ENCODE results near the gene KCNN1. TPM values are rescaled to one million over a fixed set of nuclear protein-coding genes. Genes with fewer than 3 reads are reported as not detected.
A peak's percentile ranks its signal among the peaks of the same experiment; 100 is the strongest.

KCNN1 gene
- total RNA-seq, 4 donors from 2014 or later: 1.9 TPM; not detected in 3

DNA sequence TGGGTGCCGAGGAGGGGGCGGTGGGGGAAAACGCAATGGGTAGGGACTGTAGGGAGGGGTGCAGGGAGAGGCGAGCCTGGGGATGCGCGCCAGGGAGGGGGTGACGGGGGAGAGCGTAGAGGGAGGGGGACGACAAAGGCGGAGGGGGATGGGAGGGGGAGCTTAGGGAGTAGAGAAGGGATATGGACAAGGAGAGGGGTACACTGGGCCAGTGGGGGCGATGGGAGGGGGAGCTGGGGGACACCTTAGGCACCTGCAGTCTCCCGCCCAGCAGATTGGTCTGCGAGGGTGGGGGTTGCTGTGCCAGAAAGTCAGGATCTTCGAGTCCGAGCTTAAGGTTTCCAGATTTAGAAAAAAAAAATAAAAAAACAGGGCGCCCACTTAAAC lies 18.4 kb upstream of the KCNN1 start:
- peak; percentile 30 to 62 for DNase-seq
- H3K27ac ChIP-seq: no peak overlapping the region
- peaks cover 22 to 28% of the 10 kb centered on the region in 2 donors for H3K27me3 ChIP-seq
- peak overlapping the region; percentile 50 to 83 for H3K4me3 ChIP-seq
- no peaks in the 10 kb centered on the region for H3K9me3 ChIP-seq
- intact Hi-C loops (cut with DNase I; ENCODE audit: low total_unique reads): loop anchor here (5.0 kb wide), 1 partner anchor 49 kb away; no protein-coding TSS in a partner anchor
- H3K36me3 ChIP-seq: no peaks in the 10 kb centered on the region
- TF ChIP-seq, protein P1, sequence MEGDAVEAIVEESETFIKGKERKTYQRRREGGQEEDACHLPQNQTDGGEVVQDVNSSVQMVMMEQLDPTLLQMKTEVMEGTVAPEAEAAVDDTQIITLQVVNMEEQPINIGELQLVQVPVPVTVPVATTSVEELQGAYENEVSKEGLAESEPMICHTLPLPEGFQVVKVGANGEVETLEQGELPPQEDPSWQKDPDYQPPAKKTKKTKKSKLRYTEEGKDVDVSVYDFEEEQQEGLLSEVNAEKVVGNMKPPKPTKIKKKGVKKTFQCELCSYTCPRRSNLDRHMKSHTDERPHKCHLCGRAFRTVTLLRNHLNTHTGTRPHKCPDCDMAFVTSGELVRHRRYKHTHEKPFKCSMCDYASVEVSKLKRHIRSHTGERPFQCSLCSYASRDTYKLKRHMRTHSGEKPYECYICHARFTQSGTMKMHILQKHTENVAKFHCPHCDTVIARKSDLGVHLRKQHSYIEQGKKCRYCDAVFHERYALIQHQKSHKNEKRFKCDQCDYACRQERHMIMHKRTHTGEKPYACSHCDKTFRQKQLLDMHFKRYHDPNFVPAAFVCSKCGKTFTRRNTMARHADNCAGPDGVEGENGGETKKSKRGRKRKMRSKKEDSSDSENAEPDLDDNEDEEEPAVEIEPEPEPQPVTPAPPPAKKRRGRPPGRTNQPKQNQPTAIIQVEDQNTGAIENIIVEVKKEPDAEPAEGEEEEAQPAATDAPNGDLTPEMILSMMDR (IDR thresholded peaks at IDR 0.05): no peak
- no peak for TF ChIP-seq POLR2A (IDR thresholded peaks at IDR 0.05)
- peaks cover 0 to 36% of the 10 kb centered on the region in 2 donors for H3K4me1 ChIP-seq

GRCh38 chr19:17948931-17949930 lies 17.7 kb upstream of the KCNN1 start:
- peaks cover 22 to 28% of the 10 kb centered on the region in 2 donors for H3K27me3 ChIP-seq
- no peaks in the 10 kb centered on the region for H3K9me3 ChIP-seq
- peaks cover 0 to 36% of the 10 kb centered on the region in 2 donors for H3K4me1 ChIP-seq
- no peaks in the 10 kb centered on the region for H3K36me3 ChIP-seq
- peak overlapping the region in 1 of 2 donors; percentile 50 for H3K4me3 ChIP-seq
- H3K27ac ChIP-seq: no peak overlapping the region
- intact Hi-C loops (cut with DNase I; ENCODE audit: low total_unique reads): loop anchor here (5.0 kb wide), 1 partner anchor 48 kb away; no protein-coding TSS in a partner anchor
- DNase-seq: no peak
- no peak for TF ChIP-seq POLR2A (IDR thresholded peaks at IDR 0.05)
- TF ChIP-seq, protein P1 (IDR thresholded peaks at IDR 0.05): no peak

DNA sequence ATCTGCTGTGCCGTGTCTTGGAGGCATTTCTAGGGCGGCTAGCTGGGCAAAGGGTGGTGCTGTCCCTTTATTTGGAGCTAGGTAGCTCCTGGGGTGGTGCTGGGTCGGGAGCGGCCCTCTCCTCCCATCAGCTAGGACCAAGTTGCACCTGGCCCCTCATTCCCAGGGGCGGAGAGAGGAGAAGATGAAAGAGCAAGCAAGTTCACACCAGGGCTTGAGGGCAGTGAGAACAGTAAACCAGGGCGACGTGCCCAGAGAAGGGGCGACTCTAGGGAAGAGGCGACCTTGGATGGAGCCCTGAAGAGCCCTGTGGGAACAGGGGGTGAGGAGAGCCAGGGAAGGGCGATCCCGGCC lies 17.0 kb upstream of the KCNN1 start:
- peaks cover 22 to 28% of the 10 kb centered on the region in 2 donors for H3K27me3 ChIP-seq
- DNase-seq: no peak
- peaks cover 0 to 36% of the 10 kb centered on the region in 2 donors for H3K4me1 ChIP-seq
- no peak overlapping the region for H3K4me3 ChIP-seq
- no peak overlapping the region for H3K27ac ChIP-seq
- no peaks in the 10 kb centered on the region for H3K36me3 ChIP-seq
- H3K9me3 ChIP-seq: no peaks in the 10 kb centered on the region
- TF ChIP-seq POLR2A (IDR thresholded peaks at IDR 0.05): no peak
- TF ChIP-seq, protein P1 (IDR thresholded peaks at IDR 0.05): no peak
- intact Hi-C loops (cut with DNase I; ENCODE audit: low total_unique reads): loop anchor here (5.0 kb wide), 1 partner anchor 47 kb away; no protein-coding TSS in a partner anchor

GRCh38 chr19:17950310-17951156 lies 16.4 kb upstream of the KCNN1 start:
- DNase-seq: no peak
- Histone ChIP-seq H3K4me1 (peaks cover 0 to 36% of the 10 kb centered on the region in 2 donors), H3K36me3 (no peaks in the 10 kb centered on the region), H3K9me3 (no peaks in the 10 kb centered on the region), H3K4me3 (no peak overlapping the region), H3K27me3 (peaks cover 22 to 28% of the 10 kb centered on the region in 2 donors), H3K27ac (no peak overlapping the region)
- TF ChIP-seq, protein P1 (IDR thresholded peaks at IDR 0.05): no peak
- TF ChIP-seq POLR2A (IDR thresholded peaks at IDR 0.05): no peak
- intact Hi-C loops (cut with DNase I; ENCODE audit: low total_unique reads): no loop called here

Measured in uterus (tissue), 4 donors.